Tibial nerve (tissue), 4 donors: ENCODE measurements around the gene FYCO1.

Source experiments
- EP300 ChIP-seq, 2 donors: sonication (generic); formaldehyde crosslinking; IDR thresholded peaks; one replicate each; pipeline ENCODE4 v1.6.1; 2017; ENCODE audit warnings: antibody characterized with exemption in 2 of 2, mild to moderate bottlenecking in 1 of 2
- POLR2A ChIP-seq, 2 donors: fragments of 450-650 bp; IDR thresholded peaks; one replicate each; pipeline ENCODE4 v1.6.1; 2017; ENCODE audit warnings: antibody characterized with exemption in 2 of 2, mild to moderate bottlenecking in 2 of 2, moderate library complexity in 2 of 2
- TF ChIP-seq, protein P1 (sequence below), 5 experiments: fragments of 200-600 bp in 3 of 5; fragments of 450-650 bp in 2 of 5; sonication (generic) in 3 of 5; IDR thresholded peaks; one replicate each; pipeline ENCODE4 v1.5.1; 2016 to 2019; ENCODE audit warnings: antibody characterized with exemption in 5 of 5, mild to moderate bottlenecking in 3 of 5, moderate library complexity in 2 of 5

- TF ChIP-seq, protein P1, sequence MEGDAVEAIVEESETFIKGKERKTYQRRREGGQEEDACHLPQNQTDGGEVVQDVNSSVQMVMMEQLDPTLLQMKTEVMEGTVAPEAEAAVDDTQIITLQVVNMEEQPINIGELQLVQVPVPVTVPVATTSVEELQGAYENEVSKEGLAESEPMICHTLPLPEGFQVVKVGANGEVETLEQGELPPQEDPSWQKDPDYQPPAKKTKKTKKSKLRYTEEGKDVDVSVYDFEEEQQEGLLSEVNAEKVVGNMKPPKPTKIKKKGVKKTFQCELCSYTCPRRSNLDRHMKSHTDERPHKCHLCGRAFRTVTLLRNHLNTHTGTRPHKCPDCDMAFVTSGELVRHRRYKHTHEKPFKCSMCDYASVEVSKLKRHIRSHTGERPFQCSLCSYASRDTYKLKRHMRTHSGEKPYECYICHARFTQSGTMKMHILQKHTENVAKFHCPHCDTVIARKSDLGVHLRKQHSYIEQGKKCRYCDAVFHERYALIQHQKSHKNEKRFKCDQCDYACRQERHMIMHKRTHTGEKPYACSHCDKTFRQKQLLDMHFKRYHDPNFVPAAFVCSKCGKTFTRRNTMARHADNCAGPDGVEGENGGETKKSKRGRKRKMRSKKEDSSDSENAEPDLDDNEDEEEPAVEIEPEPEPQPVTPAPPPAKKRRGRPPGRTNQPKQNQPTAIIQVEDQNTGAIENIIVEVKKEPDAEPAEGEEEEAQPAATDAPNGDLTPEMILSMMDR (IDR thresholded peaks at IDR 0.05), result no peak
- no peak for TF ChIP-seq POLR2A (IDR thresholded peaks at IDR 0.05)
- no peak for TF ChIP-seq EP300 (IDR thresholded peaks at IDR 0.05)
Measured at GRCh38 chr3:45975686-45976085, 19.9 kb downstream of the FYCO1 start.
